Common myeloid progenitor, CD34-positive (primary cell): ENCODE data around the gene NFIA.

Source experiments
- CTCF ChIA-PET: fragments of 350-600 bp; sonication (Branson Sonifier 250); formaldehyde crosslinking; loops from one replicate; lab custom pipeline; 2021; ENCODE audit warnings: antibody characterized with exemption; lab: Charles Lee
- POLR2A ChIA-PET: fragments of 350-600 bp; sonication (Branson Sonifier 250); formaldehyde crosslinking; loops from one replicate; lab custom pipeline; 2021; ENCODE audit warnings: antibody characterized with exemption; lab: Charles Lee
- DNase-seq, 3 donors: peaks; one replicate each; pipeline versions ENCODE4 v3.0.0 to v3.0.0-alpha.2; 2013
- H3K27ac ChIP-seq, 2 experiments: 1 replicate in 1 of 2; 2 replicates in 1 of 2; pipeline ENCODE4 v1.7.0; 2013; ENCODE audit warnings: inconsistent platforms in 2 of 2, low read length in 2 of 2, mild to moderate bottlenecking in 2 of 2, low read depth in 1 of 2, moderate library complexity in 1 of 2; ENCODE audit not compliant: severe bottlenecking in 2 of 2, insufficient read depth in 1 of 2, poor library complexity in 1 of 2
- H3K27me3 ChIP-seq, 5 experiments: replicated peaks in 2 of 5; 1 replicate in 3 of 5; 2 replicates in 2 of 5; pipeline versions ENCODE4 v1.6.1 to v1.7.0; 2013; ENCODE audit warnings: low read length in 4 of 5, mild to moderate bottlenecking in 2 of 5, moderate library complexity in 2 of 5, inconsistent platforms in 1 of 5; ENCODE audit not compliant: insufficient read depth in 5 of 5, control insufficient read depth in 4 of 5
- H3K36me3 ChIP-seq, 4 experiments: 1 replicate in 2 of 4; 2 replicates in 2 of 4; pipeline versions ENCODE4 v1.6.1 to v1.7.0; 2013; ENCODE audit warnings: low read length in 3 of 4, control low read depth in 1 of 4, mild to moderate bottlenecking in 1 of 4; ENCODE audit not compliant: control insufficient read depth in 4 of 4, insufficient read depth in 4 of 4
- H3K4me1 ChIP-seq, 4 experiments: 1 replicate in 3 of 4; 2 replicates in 1 of 4; pipeline versions ENCODE4 v1.6.1 to v1.7.1; 2013; ENCODE audit warnings: low read length in 3 of 4, mild to moderate bottlenecking in 3 of 4, control low read depth in 1 of 4, inconsistent platforms in 1 of 4, moderate library complexity in 1 of 4; ENCODE audit not compliant: control insufficient read depth in 4 of 4, insufficient read depth in 4 of 4; ENCODE audit errors: control extremely low read depth in 1 of 4
- H3K4me3 ChIP-seq, 7 experiments: 1 replicate in 4 of 7; 2 replicates in 3 of 7; pipeline versions ENCODE4 v1.5.1 to v1.7.0; 2013; ENCODE audit warnings: mild to moderate bottlenecking in 7 of 7, low read length in 6 of 7, moderate library complexity in 6 of 7, inconsistent platforms in 2 of 7, low read depth in 2 of 7, control low read depth in 1 of 7; ENCODE audit not compliant: insufficient read depth in 4 of 7, control insufficient read depth in 1 of 7; ENCODE audit errors: extremely low read depth in 1 of 7
- H3K9me3 ChIP-seq, 5 experiments: 1 replicate in 4 of 5; 2 replicates in 1 of 5; pipeline versions ENCODE4 v1.6.1 to v1.7.1; 2013; ENCODE audit warnings: low read length in 4 of 5, mild to moderate bottlenecking in 2 of 5, inconsistent platforms in 1 of 5, low read depth in 1 of 5, moderate library complexity in 1 of 5; ENCODE audit not compliant: control insufficient read depth in 4 of 5, insufficient read depth in 2 of 5; ENCODE audit errors: control extremely low read depth in 1 of 5
- WGBS: methylation state at CpG from one replicate; pipeline ENCODE4 v1.1.5; 2013; ENCODE audit not compliant: insufficient coverage; 5-methylcytosine and 5-hydroxymethylcytosine counted together

NFIA gene

DNA sequence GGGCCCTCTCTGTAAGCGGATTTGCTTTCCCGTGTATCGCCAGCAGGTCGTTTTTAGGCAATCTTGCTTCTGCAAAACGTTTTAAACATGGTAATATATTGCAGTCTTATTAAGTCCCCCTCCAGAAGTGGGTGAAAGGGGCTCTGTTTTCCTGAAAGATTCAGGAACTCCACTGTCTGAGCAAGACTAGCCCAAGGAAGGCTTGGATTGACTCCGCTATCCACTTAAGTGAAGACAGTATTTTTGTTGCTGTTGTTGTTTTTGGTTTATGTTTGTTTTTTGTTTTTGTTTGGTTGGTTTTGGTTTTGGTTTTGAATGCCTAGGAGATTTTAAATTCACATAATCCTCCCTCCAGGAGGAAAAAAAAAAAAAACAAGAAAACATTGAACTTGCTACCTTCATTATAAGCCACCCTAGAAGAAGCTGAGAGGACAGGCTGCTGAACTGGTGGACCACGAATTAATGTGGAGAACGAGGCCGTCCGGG, 29.1 kb upstream of the NFIA start:
- WGBS: 3% methylated on average over 7 of the region's 10 CpGs
- ChIA-PET CTCF (interaction anchor here (0.8 to 1.8 kb wide), 8 partner anchors 23 to 289 kb away, joined by 3 to 5 read pairs (median 3); no protein-coding TSS in a partner anchor), POLR2A (interaction anchor here (0.6 kb wide), 1 partner anchor 60 kb away, joined by 3 read pairs; no protein-coding TSS in a partner anchor)
- DNase-seq: peak in 1 of 3 donors; percentile 36
- H3K27me3 ChIP-seq: peaks cover 0 to 12% (median 0%) of the 10 kb centered on the region in 5 experiments
- no peaks in the 10 kb centered on the region for H3K36me3 ChIP-seq
- H3K4me3 ChIP-seq: peak overlapping the region; percentile 47 to 91 (median 71)
- peak overlapping the region; percentile 21 to 71 for H3K27ac ChIP-seq
- peaks cover 14 to 57% (median 48%) of the 10 kb centered on the region in 4 experiments for H3K4me1 ChIP-seq
- H3K9me3 ChIP-seq: no peaks in the 10 kb centered on the region

DNA sequence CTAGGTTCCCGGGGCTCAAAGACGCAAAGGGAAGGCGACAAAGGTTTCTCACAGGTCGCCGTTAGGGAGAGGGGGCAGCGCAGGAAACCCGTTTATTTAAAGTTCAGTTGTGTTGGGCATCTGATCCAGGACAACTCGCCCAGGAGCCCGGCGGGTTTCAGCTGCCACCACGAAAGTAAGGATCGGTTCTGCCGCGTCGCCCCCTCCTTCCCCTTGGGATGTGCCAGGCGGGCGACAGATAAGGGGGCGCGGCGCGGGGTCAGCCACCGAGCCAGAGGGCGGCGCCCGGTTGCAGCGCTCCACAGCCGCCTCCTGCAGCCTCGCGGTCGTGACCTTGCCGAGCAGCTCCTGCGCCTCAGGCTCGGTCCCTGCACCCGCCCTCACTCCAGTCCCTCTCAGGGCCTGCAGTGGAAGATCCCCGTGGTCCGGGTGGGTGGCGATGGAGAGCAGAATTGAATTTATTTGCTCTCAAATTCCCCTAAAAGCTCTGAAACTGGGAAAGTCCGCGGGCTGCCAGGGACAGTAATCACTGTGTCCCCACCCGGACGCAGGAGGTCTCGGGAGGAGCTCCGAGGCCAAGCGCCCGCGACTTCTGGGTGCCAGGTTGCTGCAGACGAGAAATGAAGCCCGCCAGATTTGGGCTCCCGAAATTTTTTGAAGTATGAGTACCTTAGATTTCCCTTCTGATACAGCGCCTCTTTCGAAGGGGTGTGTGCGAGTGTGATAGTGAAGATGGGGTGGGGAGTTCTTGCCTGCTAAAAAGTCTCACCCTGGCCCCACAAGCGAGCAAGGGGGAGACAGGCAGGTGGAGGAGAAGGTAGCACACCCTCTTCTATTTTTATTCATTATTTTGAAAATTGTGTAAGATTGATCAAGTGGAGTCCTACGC, 28.4 kb upstream of the NFIA start:
- H3K4me1 ChIP-seq: peaks cover 14 to 55% (median 47%) of the 10 kb centered on the region in 4 experiments
- ChIA-PET CTCF (interaction anchor here (0.8 to 1.8 kb wide), 10 partner anchors 22 to 398 kb away, joined by 3 to 5 read pairs (median 3); no protein-coding TSS in a partner anchor), POLR2A (no interaction called here)
- peak overlapping the region; percentile 21 to 71 for H3K27ac ChIP-seq
- 3% methylated on average over 38 of the region's 54 CpGs for WGBS
- H3K36me3 ChIP-seq: no peaks in the 10 kb centered on the region
- peaks cover 0 to 15% (median 0%) of the 10 kb centered on the region in 5 experiments for H3K27me3 ChIP-seq
- peak overlapping the region; percentile 47 to 91 (median 71) for H3K4me3 ChIP-seq
- peak; percentile 47 to 73 (median 59) for DNase-seq
- no peaks in the 10 kb centered on the region for H3K9me3 ChIP-seq

DNA sequence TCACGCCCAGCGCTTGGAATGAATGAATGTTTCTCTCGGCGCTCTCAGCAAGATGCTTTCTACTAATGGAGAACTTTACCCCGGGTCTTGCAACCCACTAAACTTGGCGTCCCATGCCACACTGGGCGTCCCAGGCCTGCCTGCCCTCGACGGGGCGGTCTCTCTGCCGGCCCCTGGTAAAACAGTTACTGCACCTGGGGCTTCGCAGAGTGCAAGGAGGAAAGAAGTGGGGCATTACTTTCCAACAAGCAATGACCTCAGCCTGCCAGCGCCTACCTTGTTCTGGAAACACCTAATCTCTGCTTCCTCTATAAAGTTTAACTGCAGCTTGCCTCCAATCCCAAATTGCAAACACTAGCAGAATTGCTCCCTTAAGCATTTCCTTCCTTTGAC, 27.8 kb upstream of the NFIA start:
- no peak for DNase-seq
- H3K27ac ChIP-seq: no peak overlapping the region
- H3K4me1 ChIP-seq: peaks cover 14 to 53% (median 43%) of the 10 kb centered on the region in 4 experiments
- no peaks in the 10 kb centered on the region for H3K9me3 ChIP-seq
- ChIA-PET CTCF (interaction anchor here (1.0 to 1.8 kb wide), 6 partner anchors 22 to 397 kb away, joined by 3 to 5 read pairs (median 3); no protein-coding TSS in a partner anchor), POLR2A (no interaction called here)
- 88% methylated on average over 13 of the region's 13 CpGs for WGBS
- H3K36me3 ChIP-seq: no peaks in the 10 kb centered on the region
- H3K27me3 ChIP-seq: peaks cover 0 to 15% (median 0%) of the 10 kb centered on the region in 5 experiments
- peak overlapping the region in 4 of 7 experiments; percentile 71 to 91 (median 80) for H3K4me3 ChIP-seq

DNA sequence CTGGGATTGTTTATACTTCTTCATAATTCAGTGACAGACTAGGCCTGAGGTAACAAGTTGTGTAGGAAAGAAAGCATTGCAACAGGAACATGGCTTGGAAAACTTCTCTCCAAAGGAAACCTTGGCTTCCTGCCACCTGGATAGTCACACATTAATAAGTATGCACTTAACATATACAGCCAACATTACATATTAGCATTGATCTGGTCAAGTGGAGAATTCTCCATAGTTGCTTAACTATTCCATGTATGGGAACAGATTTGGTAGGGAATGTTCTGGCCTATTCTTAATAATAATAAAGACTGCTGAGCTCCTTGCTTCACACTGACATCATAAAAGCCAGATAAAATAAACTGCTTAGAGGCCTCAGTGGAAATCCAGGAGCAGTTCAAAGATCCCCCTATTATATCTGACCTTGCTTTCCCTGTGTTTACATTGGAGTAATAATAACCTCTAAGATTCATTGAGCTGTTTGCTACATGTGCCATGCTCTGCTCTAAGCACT, 27.2 kb upstream of the NFIA start:
- POLR2A ChIA-PET: interaction anchor here (0.7 kb wide), 1 partner anchor 26 kb away, joined by 3 read pairs; no protein-coding TSS in a partner anchor
- Histone ChIP-seq H3K27me3 (peaks cover 0 to 15% (median 0%) of the 10 kb centered on the region in 5 experiments), H3K4me3 (no peak overlapping the region), H3K36me3 (no peaks in the 10 kb centered on the region), H3K27ac (no peak overlapping the region), H3K4me1 (peaks cover 14 to 50% (median 41%) of the 10 kb centered on the region in 4 experiments), H3K9me3 (no peaks in the 10 kb centered on the region)
- CTCF ChIA-PET: interaction anchor here (1.2 to 1.8 kb wide), 2 partner anchors 23 to 397 kb away, joined by 3 to 4 read pairs; no protein-coding TSS in a partner anchor
- DNase-seq: no peak

DNA sequence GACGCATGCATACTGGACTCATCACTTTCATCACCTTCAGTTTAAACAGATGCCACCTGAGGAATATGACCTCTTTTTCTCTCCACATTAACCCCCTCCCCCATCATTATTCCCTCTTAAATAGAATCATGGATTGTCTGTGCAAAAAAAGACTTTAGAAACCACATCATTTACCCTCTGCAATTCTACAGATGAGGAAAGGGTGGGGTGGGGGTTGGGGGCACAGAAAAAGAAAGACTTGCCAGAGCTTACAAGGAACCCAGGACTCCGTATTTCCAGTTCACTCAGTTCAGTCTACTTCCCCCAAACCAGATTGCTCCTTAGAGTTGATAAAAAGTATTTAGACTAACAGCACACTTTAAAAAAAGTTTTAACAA, 26.2 kb upstream of the NFIA start:
- Histone ChIP-seq H3K27ac (no peak overlapping the region), H3K27me3 (peaks cover 0 to 13% (median 0%) of the 10 kb centered on the region in 5 experiments), H3K36me3 (no peaks in the 10 kb centered on the region), H3K4me1 (peaks cover 14 to 46% (median 36%) of the 10 kb centered on the region in 4 experiments), H3K4me3 (peak overlapping the region in 4 of 7 experiments; percentile 83 to 98 (median 92)), H3K9me3 (no peaks in the 10 kb centered on the region)
- ChIA-PET CTCF (interaction anchor here (0.8 to 1.2 kb wide), 2 partner anchors 22 to 38 kb away, joined by 3 to 4 read pairs; no protein-coding TSS in a partner anchor), POLR2A (interaction anchor here (0.5 to 0.7 kb wide), 2 partner anchors 76 to 653 kb away, joined by 3 read pairs; no protein-coding TSS in a partner anchor)
- no peak for DNase-seq
- 100% methylated on average over 1 of the region's 2 CpGs for WGBS

DNA sequence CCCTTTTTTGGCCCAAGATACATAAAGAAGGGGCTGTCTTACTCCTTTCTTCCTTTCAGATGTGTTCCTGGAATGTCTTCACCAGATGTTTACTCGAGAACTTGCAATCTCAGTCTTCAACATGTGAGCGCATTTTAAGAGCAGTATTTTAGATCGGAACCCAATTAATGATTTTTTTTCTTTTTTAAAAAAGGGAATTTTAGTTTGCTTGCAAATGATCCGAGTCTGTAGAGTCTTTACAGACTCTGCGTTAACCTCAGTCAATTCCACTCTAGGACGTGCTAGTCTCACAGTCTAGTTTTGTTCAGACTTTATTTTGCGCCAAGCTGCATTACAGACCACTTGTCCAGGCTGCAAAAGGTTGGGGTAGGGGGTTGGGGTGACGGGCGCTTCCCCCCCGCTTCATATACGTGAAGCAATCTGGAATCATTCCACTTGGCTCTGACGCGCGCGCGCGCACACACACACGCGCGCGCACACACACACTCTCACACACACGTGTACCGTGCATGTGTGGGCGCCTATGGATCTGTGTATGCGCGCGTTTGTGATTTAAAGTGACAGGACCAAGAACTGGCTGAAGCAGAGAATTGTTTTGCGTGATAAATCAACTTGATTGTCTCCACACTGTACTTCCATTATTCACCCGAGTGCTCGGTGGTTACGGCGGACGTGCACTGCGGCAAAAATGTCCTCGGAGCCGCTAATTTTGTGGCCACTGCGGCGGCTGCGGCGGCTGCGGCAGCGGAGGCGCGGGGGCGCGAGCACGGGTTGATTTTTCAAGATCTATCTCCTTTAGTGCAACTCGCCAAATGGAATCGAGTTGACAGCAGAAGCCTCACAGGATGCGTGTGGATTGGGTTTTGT, 25.6 kb upstream of the NFIA start:
- H3K4me3 ChIP-seq: peak overlapping the region; percentile 64 to 98 (median 83)
- H3K4me1 ChIP-seq: peaks cover 14 to 40% (median 32%) of the 10 kb centered on the region in 4 experiments
- H3K9me3 ChIP-seq: no peaks in the 10 kb centered on the region
- ChIA-PET POLR2A (interaction anchor here (0.5 to 0.7 kb wide), 2 partner anchors 75 to 653 kb away, joined by 3 read pairs; no protein-coding TSS in a partner anchor), CTCF (interaction anchor here (1.1 to 2.4 kb wide), 2 partner anchors 12 to 21 kb away, joined by 3 to 14 read pairs; no protein-coding TSS in a partner anchor)
- H3K36me3 ChIP-seq: no peaks in the 10 kb centered on the region
- peaks cover 0 to 11% (median 0%) of the 10 kb centered on the region in 5 experiments for H3K27me3 ChIP-seq
- peak overlapping the region in 1 of 2 experiments; percentile 54 for H3K27ac ChIP-seq
- WGBS: 1% methylated on average over 21 of the region's 50 CpGs
- peak; percentile 50 to 79 (median 69) for DNase-seq
